Mucosa of stomach (tissue), 1 donor: Measurements from ENCODE around the gene PID1.

Source experiments
- H3K27me3 ChIP-seq: one replicate; pipeline ENCODE4 v1.7.0; 2013; ENCODE audit warnings: mild to moderate bottlenecking, low read length; ENCODE audit not compliant: control insufficient read depth, insufficient read depth
- H3K36me3 ChIP-seq: one replicate; pipeline ENCODE4 v1.7.0; 2013; ENCODE audit warnings: low read length; ENCODE audit not compliant: control insufficient read depth, insufficient read depth
- H3K4me1 ChIP-seq: one replicate; pipeline ENCODE4 v1.7.0; 2013; ENCODE audit warnings: mild to moderate bottlenecking, low read length; ENCODE audit not compliant: control insufficient read depth, insufficient read depth
- H3K4me3 ChIP-seq: one replicate; pipeline ENCODE4 v1.7.0; 2013; ENCODE audit warnings: low read length
- H3K9ac ChIP-seq: one replicate; pipeline ENCODE4 v1.7.0; 2013; ENCODE audit warnings: mild to moderate bottlenecking, low read length, moderate library complexity
- H3K9me3 ChIP-seq: one replicate; pipeline ENCODE4 v1.7.0; 2013; ENCODE audit warnings: mild to moderate bottlenecking, low read length, moderate library complexity; ENCODE audit not compliant: control insufficient read depth
- donor health status: Pancreatic carcinoma.

Gene PID1

GRCh38 chr2:229270551-229271410 lies at the start of gene PID1:
Gene PID1 (minus strand): TSS chr2:229271287. CDS start chr2:229271043, 244 bp downstream.
- Histone ChIP-seq H3K9ac (peak within 1 kb of the TSS; percentile 69), H3K4me1 (peaks cover 40% of the 10 kb centered on the region), H3K27me3 (peaks cover 9% of the 10 kb centered on the region)

GRCh38 chr2:229319558-229319957 lies 48.5 kb upstream of the PID1 start:
- Histone ChIP-seq H3K4me1 (no peaks in the 10 kb centered on the region), H3K36me3 (no peaks in the 10 kb centered on the region)

More at GRCh38 chr2:229270551-229271410, at the start of gene PID1:
- no peaks in the 10 kb centered on the region for H3K36me3 ChIP-seq
- no peaks in the 10 kb centered on the region for H3K9me3 ChIP-seq
- peak within 1 kb of the TSS; percentile 26 for H3K4me3 ChIP-seq

GRCh38 chr2:229314117-229314516 lies 43.0 kb upstream of the PID1 start:
- Histone ChIP-seq H3K36me3 (no peaks in the 10 kb centered on the region), H3K9me3 (no peaks in the 10 kb centered on the region), H3K4me3 (no peak overlapping the region), H3K27me3 (no peaks in the 10 kb centered on the region), H3K4me1 (no peaks in the 10 kb centered on the region), H3K9ac (no peak overlapping the region)

More at GRCh38 chr2:229319558-229319957, 48.5 kb upstream of the PID1 start:
- no peaks in the 10 kb centered on the region for H3K9me3 ChIP-seq
- H3K4me3 ChIP-seq = no peak overlapping the region
- no peaks in the 10 kb centered on the region for H3K27me3 ChIP-seq
- no peak overlapping the region for H3K9ac ChIP-seq

DNA sequence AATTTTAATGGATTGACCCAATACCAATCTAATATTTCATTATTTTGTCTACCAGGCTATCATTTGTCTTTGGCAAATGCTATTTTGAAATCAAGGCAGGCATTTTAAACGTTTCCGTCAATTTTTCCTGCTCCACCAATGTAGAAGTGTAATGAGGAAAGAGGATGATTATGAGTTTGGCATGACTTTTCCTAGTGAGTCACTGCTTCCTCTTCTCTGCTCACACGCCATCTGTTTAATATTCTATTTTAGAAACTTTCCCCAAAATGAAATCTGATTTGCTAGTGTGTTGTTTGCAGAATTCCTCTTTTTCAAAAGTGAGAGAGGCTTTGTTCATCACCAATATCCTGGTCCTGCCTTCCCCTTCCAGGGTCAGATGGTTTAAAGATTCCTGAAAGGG lies 42.5 kb upstream of the PID1 start:
- no peaks in the 10 kb centered on the region for H3K27me3 ChIP-seq
- H3K4me1 ChIP-seq = no peaks in the 10 kb centered on the region
- no peak overlapping the region for H3K4me3 ChIP-seq
- no peaks in the 10 kb centered on the region for H3K9me3 ChIP-seq
- no peaks in the 10 kb centered on the region for H3K36me3 ChIP-seq
- no peak overlapping the region for H3K9ac ChIP-seq

DNA sequence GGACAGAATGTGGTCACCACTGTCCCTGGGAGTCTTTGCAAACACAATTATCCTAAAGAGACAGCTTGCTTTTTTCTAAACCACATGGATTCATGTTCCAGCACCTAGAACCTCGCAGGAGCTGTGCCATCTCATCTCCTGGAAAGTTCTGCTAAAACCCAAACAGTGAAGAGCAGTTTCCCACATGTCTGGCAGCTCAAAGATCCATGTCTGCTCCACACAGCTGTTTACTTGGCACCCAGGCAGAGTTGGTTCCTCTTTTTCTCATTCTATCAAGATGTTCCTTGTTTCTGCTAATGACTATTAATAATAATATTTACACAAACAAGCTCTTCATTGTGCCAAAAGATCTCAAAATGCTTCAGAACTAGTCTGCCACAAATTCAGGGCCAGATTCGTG lies 30.1 kb upstream of the PID1 start:
- no peaks in the 10 kb centered on the region for H3K9me3 ChIP-seq
- H3K4me3 ChIP-seq = no peak overlapping the region
- no peak overlapping the region for H3K9ac ChIP-seq
- H3K36me3 ChIP-seq = no peaks in the 10 kb centered on the region
- H3K27me3 ChIP-seq = no peaks in the 10 kb centered on the region
- no peaks in the 10 kb centered on the region for H3K4me1 ChIP-seq

- H3K9ac ChIP-seq = no peak overlapping the region
- H3K27me3 ChIP-seq = no peaks in the 10 kb centered on the region
- no peaks in the 10 kb centered on the region for H3K4me1 ChIP-seq
- H3K36me3 ChIP-seq = no peaks in the 10 kb centered on the region
- H3K9me3 ChIP-seq = no peaks in the 10 kb centered on the region
- H3K4me3 ChIP-seq = no peak overlapping the region
Measured at GRCh38 chr2:229300790-229301189, 29.7 kb upstream of the PID1 start.

- no peak overlapping the region for H3K9ac ChIP-seq
- H3K4me1 ChIP-seq = no peaks in the 10 kb centered on the region
- H3K27me3 ChIP-seq = no peaks in the 10 kb centered on the region
- no peaks in the 10 kb centered on the region for H3K36me3 ChIP-seq
- no peaks in the 10 kb centered on the region for H3K9me3 ChIP-seq
- no peak overlapping the region for H3K4me3 ChIP-seq
Measured at GRCh38 chr2:229300371-229300770, 29.3 kb upstream of the PID1 start.

GRCh38 chr2:229297247-229297646 lies 26.2 kb upstream of the PID1 start:
- Histone ChIP-seq H3K9ac (no peak overlapping the region), H3K36me3 (no peaks in the 10 kb centered on the region), H3K27me3 (no peaks in the 10 kb centered on the region), H3K4me3 (no peak overlapping the region), H3K9me3 (no peaks in the 10 kb centered on the region), H3K4me1 (no peaks in the 10 kb centered on the region)

GRCh38 chr2:229296536-229296935 lies 25.4 kb upstream of the PID1 start:
- Histone ChIP-seq H3K4me1 (no peaks in the 10 kb centered on the region), H3K36me3 (no peaks in the 10 kb centered on the region), H3K4me3 (no peak overlapping the region), H3K27me3 (no peaks in the 10 kb centered on the region), H3K9me3 (no peaks in the 10 kb centered on the region), H3K9ac (no peak overlapping the region)

DNA sequence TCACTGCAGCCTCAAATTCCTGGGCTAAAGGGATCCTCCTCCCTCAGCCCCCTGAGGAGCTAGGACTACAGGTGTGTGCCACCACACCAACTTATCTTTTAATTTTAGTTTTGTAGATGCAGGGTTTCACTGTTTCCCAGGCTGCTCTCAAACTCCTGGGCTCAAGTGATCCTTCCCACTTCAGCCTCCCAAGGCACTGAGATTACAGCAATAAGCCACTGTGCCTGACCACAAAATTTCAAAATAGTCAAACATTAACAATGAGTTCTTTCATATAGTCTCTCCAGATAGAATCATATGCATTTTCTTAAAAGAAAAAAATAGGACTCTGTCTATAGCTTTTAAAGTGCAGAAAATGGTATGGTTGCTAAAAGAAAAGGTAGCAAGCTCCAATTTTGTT lies 24.9 kb upstream of the PID1 start:
- H3K4me3 ChIP-seq = no peak overlapping the region
- H3K4me1 ChIP-seq = no peaks in the 10 kb centered on the region
- no peaks in the 10 kb centered on the region for H3K36me3 ChIP-seq
- H3K27me3 ChIP-seq = no peaks in the 10 kb centered on the region
- H3K9me3 ChIP-seq = no peaks in the 10 kb centered on the region
- H3K9ac ChIP-seq = no peak overlapping the region

- H3K9me3 ChIP-seq = no peaks in the 10 kb centered on the region
- H3K36me3 ChIP-seq = no peaks in the 10 kb centered on the region
- H3K9ac ChIP-seq = no peak overlapping the region
- H3K4me3 ChIP-seq = no peak overlapping the region
- no peaks in the 10 kb centered on the region for H3K27me3 ChIP-seq
- H3K4me1 ChIP-seq = no peaks in the 10 kb centered on the region
Measured at GRCh38 chr2:229287823-229288222, 16.7 kb upstream of the PID1 start.

DNA sequence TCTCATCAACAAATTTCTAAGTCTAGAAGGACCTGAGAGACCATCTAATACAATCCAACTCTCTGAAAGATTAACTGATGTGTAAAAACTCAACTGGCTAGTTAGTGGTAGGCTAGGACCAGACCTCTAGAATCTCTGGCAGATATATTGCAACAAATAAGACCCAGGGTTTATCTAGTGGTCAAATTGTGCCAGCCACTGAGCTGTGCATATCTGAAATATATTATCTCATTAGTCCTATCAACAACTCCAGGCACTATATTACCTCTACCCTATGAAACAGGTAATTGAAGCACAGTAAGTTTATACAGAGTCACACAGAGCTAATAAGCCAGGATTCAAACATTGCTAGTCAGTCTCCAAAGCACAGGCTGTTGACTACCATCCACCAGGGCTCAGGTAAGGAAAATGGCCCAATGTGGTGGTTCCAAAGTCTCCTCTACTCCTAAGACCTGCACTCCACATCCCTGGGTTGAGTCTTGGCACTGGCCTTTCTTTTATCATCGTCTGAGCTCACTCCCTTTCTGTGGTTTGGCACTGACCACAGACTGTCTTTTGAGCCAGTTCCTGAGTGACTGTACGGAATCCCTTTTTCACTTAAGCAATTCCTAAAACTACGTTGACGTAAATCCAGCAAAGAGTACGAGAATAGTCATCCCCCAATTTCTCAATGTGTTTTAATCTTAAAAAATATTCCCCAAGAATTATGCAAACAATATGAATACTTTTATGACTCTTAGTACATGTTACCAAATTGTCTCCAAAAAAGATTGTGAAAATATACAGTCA lies 11.9 kb upstream of the PID1 start:
- Histone ChIP-seq H3K4me3 (no peak overlapping the region), H3K27me3 (no peaks in the 10 kb centered on the region), H3K9ac (no peak overlapping the region), H3K4me1 (no peaks in the 10 kb centered on the region), H3K9me3 (no peaks in the 10 kb centered on the region), H3K36me3 (no peaks in the 10 kb centered on the region)
